HFFc6 (cell line): ENCODE data around the gene RFC3. TPM values are rescaled to one million over a fixed set of nuclear protein-coding genes. Genes with fewer than 3 reads are reported as not detected.

Experiments used
- DNase-seq: peaks from one replicate; pipeline ENCODE4 v3.0.0-alpha.2; 2018
- H3K27ac Mint-ChIP-seq: 2 replicates; pipeline ENCODE4 v1.8.0; 2020; ENCODE audit warnings: mild to moderate bottlenecking, mixed read lengths
- H3K27me3 Mint-ChIP-seq: 2 replicates; pipeline ENCODE4 v1.8.0; 2021; ENCODE audit warnings: mild to moderate bottlenecking, moderate library complexity, mixed read lengths; ENCODE audit not compliant: insufficient read depth
- H3K36me3 Mint-ChIP-seq: 2 replicates; pipeline ENCODE4 v1.8.0; 2021; ENCODE audit warnings: low read depth, mixed read lengths
- H3K4me1 Mint-ChIP-seq: 2 replicates; pipeline ENCODE4 v1.8.0; 2020; ENCODE audit warnings: low read depth, mixed read lengths
- H3K4me3 Mint-ChIP-seq: 2 replicates; pipeline ENCODE4 v1.8.0; 2020; ENCODE audit warnings: mild to moderate bottlenecking, moderate library complexity, mixed read lengths
- H3K9me3 Mint-ChIP-seq: 2 replicates; pipeline ENCODE4 v1.8.0; 2020; ENCODE audit warnings: mild to moderate bottlenecking, mixed read lengths
- long read RNA-seq: library from polyadenylated mRNA; unstranded; transcript quantifications from one replicate; pipeline ENCODE4 v2.0.0, GENCODE V29; 2019
- total RNA-seq, 6 experiments: library from RNA; stranded (reverse); fragmentation: NEBNext Ultra II Directional; extraction: Animal tissue kit (Norgen Biotek cat#: 25700); gene quantifications; 2 replicates in 1 of 6; 3 replicates in 5 of 6; pipeline ENCODE4 v1.2.3, GENCODE V29; 2021
- TF ChIP-seq, protein P1 (sequence below): fragments of 200-600 bp; sonication (generic); IDR thresholded peaks from 2 replicates; pipeline ENCODE4 v1.5.0; 2021; ENCODE audit warnings: antibody characterized with exemption, mild to moderate bottlenecking

The RFC3 gene, protein sequence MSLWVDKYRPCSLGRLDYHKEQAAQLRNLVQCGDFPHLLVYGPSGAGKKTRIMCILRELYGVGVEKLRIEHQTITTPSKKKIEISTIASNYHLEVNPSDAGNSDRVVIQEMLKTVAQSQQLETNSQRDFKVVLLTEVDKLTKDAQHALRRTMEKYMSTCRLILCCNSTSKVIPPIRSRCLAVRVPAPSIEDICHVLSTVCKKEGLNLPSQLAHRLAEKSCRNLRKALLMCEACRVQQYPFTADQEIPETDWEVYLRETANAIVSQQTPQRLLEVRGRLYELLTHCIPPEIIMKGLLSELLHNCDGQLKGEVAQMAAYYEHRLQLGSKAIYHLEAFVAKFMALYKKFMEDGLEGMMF
- 10 to 100 TPM in 5 of 6 experiments, 1 to 10 TPM in 1; 8.8 to 16.2 (median 15.1) TPM for total RNA-seq
- long read RNA-seq, transcript RFC3-201 (9 exons, 2,402 nt), result major isoform, 17 of 20 reads
- long read RNA-seq, partial matches to known transcripts, result 3 of 20 reads
- long read RNA-seq, other reads (novel, unspliced or antisense), result 0 of 20 reads

DNA sequence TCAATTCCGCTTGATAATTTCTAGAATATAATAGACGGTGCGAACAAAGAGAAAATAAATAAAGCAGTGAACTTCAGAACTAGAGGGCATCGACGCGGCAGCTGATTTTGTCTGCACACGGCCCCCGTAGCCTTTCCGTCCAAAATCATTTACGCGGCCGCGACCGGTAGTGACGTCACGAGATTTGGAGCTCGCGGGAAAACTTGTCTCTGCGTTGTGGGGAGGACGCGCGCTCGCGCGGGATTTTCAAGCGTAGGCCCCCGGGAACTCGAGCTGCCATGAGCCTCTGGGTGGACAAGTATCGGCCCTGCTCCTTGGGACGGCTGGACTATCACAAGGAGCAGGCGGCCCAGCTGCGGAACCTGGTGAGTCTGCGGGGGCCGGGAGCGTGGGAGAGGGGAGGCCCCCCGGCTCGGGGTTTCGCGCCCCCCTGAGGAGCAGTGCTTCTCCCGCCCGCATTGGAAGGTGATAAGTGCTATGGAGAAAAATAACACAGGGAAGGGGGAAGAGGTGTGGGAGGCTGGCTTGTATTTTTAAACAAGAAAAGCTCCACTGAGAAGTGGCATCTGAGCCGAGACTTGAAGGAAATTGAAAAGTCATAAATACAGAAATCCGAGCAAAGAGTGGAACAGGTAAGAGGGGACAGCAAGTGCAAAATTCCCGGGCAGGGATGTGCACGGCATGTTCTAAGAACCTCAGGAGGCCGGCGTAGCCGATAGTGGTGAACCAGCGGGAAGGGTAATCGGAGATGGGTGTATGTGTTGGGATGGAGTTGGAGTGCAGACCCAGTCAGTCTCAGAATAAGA, at the start of gene RFC3:
RFC3 (plus strand) TSS at position 249 of the 806 bp plus-strand sequence; CDS start at position 279, 30 bp downstream.
- TF ChIP-seq, protein P1, sequence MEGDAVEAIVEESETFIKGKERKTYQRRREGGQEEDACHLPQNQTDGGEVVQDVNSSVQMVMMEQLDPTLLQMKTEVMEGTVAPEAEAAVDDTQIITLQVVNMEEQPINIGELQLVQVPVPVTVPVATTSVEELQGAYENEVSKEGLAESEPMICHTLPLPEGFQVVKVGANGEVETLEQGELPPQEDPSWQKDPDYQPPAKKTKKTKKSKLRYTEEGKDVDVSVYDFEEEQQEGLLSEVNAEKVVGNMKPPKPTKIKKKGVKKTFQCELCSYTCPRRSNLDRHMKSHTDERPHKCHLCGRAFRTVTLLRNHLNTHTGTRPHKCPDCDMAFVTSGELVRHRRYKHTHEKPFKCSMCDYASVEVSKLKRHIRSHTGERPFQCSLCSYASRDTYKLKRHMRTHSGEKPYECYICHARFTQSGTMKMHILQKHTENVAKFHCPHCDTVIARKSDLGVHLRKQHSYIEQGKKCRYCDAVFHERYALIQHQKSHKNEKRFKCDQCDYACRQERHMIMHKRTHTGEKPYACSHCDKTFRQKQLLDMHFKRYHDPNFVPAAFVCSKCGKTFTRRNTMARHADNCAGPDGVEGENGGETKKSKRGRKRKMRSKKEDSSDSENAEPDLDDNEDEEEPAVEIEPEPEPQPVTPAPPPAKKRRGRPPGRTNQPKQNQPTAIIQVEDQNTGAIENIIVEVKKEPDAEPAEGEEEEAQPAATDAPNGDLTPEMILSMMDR, result no peak
- Mint-ChIP-seq H3K36me3 (peaks cover 7% of the 10 kb centered on the region), H3K27ac (peak within 1 kb of the TSS; percentile 91), H3K9me3 (no peaks in the 10 kb centered on the region; the same call in 1 of the 2 replicates), H3K4me3 (peak within 1 kb of the TSS; percentile 97), H3K4me1 (peaks cover 30% of the 10 kb centered on the region), H3K27me3 (peaks cover 2% of the 10 kb centered on the region)
- peak; percentile 91 for DNase-seq

DNA sequence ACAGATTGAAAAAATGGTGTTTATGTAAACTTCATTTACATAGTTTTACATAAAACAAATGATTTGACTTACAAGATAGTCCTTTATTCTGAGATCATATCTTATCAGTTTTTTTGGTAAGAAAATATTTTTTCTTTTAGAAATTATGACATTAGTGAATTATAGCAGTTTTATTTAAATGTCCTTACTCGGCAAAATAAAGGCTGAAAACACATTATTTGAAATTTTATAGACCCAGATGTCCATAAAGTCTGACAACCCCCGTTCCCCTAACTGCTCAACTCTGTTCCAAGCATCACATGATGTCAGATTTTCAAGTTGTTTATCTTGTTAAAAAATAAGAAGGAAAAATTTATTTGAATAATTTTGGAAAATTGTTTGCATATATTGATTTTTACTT, 46.7 kb upstream of the RFC3 start:
- no peak for DNase-seq
- Mint-ChIP-seq H3K27me3 (peaks cover 12% of the 10 kb centered on the region), H3K9me3 (no peaks in the 10 kb centered on the region), H3K36me3 (no peaks in the 10 kb centered on the region), H3K4me1 (no peaks in the 10 kb centered on the region), H3K4me3 (no peak overlapping the region), H3K27ac (no peak overlapping the region)
- TF ChIP-seq, protein P1, result no peak

DNA sequence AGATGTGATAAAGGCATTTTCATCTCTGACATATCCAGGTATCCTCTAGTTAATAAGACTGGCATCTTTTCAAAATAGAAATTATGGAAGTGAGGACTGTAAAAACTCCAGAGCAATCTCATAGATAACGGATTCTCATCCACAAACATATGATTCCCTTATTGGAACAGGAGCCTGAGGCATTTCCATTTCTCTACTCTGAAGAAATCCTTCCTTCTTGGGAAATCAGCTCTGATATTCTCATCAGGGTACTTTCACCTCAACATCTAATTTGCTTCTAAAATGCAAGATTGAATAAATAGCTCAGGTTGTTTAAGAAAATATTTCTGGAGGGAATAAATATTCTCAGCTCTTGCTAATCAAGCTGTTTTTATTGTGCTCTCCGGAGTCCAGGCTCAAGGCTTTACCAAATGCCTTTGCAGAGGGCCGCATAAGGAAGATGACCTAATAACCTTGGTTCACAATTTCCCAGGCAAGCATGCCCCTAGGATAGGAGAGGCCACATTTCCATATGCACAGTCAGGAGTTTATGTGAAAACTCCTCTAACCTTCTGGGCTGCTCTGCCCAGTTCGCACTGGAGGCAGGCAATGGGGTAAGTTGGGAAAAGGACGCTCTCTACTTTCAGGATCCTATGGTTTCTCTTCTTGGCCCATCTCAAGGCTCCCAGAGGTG, 44.0 kb upstream of the RFC3 start:
- Mint-ChIP-seq H3K4me1 (no peaks in the 10 kb centered on the region), H3K27ac (no peak overlapping the region), H3K9me3 (no peaks in the 10 kb centered on the region), H3K4me3 (no peak overlapping the region), H3K27me3 (peaks cover 14% of the 10 kb centered on the region), H3K36me3 (no peaks in the 10 kb centered on the region)
- no peak for DNase-seq
- TF ChIP-seq, protein P1, result no peak

DNA sequence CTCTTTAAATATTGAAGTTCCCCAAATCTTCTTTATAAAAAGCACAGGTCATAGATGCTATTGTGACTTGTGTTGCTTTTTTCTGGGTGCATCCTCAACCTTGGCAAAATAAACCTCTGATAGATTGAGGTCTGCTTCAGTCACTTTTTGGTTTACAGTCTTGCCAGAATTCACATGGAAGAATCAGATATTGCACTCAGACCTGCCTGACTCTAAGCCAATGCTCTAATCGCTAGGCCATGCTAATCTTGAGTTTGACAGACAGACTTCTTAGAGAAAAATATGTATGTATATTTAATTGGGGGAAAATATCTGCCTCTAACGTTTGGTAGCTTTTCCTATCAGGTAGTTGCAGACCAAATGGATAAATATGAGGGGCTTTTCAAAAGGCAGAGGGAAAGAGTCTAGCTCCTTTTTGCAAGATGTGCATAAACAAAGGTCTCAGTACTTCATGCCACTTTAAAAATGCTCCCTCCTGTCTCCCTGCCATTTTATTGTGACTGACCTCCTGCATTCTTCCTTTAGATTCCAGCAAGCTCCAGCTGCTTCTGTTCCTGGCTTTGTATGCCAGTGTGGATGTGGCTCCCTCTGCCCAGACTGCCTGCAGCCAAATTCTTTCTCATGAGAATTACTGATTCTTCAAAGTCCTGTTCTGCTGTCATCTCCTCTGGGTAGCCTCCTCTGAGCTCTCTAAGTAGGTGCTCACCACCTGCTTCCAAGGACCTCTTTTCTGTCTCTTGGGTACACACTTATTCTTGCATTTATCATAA, 42.4 kb upstream of the RFC3 start:
- H3K27ac Mint-ChIP-seq, result no peak overlapping the region
- TF ChIP-seq, protein P1, result no peak
- H3K9me3 Mint-ChIP-seq, result peaks cover 1% of the 10 kb centered on the region; the same call in 1 of the 2 replicates
- H3K36me3 Mint-ChIP-seq, result no peaks in the 10 kb centered on the region
- no peak overlapping the region for H3K4me3 Mint-ChIP-seq
- DNase-seq, result no peak
- H3K27me3 Mint-ChIP-seq, result peaks cover 15% of the 10 kb centered on the region
- no peaks in the 10 kb centered on the region for H3K4me1 Mint-ChIP-seq
